HG02623 (cell line): ENCODE results near the gene SCGB2B2.
"Not testable (repeated sequence)": the region's sequence is repeated elsewhere in the genome, so short reads cannot be mapped to it uniquely, and the experiment has no call there.

Experiments used
- ATAC-seq: cut with Tn5 transposase; IDR thresholded peaks from one replicate; pipeline ENCODE4 v1.9.1; 2021; ENCODE audit warnings: moderate library complexity; ENCODE audit not compliant: unreplicated experiment

The SCGB2B2 gene

DNA sequence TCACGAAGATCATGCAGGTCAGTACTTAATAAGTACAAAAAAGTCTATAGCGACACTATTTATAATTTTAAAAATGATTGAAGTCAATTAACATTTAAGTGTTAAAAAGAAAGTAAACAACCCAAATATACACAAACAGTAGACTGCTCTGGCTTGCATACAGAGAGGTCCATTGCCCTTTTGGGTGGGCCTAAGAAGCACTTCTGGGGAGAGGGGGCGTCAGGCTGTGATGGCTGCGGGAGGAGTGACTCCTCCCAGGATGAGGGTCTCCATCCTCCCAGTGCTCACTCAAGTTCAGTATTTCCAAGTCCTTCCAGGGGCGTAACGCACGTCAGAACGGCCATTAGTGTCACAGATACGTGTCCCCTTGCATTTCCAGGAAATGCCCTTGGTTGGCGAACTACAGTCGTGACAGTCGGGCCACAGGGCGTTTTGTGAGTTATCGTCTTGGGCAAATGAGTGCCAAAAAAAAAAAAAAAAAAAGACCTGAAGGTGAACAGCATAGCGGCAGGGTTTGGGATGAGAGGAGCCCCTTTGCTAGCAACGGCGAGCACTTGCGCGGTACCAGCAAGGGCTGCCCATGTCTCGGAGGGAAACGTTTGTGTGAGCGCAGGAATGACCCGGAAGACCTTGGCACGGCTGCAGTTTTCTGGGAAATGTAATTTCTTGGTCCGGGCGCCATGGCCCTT lies at the start of gene SCGB2B2:
Gene SCGB2B2 (minus strand): TSS at position 463 of the 689 bp plus-strand sequence. CDS start 82,596 bp downstream, outside the sequence.
- ATAC-seq = peak; percentile 56

DNA sequence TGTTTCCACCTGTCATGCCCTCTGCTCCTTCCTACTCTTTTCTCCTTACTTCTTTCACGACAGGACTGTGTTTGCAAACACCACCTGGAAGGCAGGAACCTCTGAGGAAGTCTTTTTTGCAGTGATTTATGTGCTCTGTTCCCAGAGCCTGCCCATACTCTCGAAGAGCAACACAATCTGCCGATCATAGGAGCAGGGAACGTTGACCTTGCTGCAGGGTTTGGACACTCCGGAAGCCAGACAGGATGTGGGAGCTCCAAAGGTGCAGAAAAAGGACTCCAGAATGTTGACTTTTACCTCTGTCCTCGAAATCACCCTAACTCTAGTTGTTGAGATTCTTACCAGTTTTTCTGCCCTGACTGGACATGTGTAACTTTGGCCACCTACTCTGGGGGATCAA lies 48.4 kb upstream of the SCGB2B2 start:
- no peak for ATAC-seq

GRCh38 chr19:34722353-34722752 lies 45.4 kb upstream of the SCGB2B2 start:
- ATAC-seq = no peak

- ATAC-seq = no peak
These were observed 38.4 kb upstream of the SCGB2B2 start for GRCh38 chr19:34715357-34715756.

DNA sequence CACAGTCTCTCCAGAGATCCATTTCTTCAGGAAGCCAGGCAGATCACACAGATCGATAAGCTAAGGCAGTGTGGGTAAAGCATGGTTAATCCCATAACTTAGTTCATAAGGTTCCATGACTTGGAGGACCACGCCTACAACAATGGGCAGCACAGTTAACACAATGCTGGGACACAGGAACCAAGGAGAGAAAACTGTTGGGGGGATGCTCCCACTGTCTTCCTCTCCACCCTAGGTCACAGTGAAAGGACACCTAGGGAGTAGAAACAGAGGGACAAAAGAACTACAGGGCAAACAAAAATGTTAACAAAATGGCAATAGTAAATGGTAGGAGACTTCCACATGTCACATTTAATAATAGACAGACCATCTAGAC lies 36.3 kb upstream of the SCGB2B2 start:
- ATAC-seq = no peak

DNA sequence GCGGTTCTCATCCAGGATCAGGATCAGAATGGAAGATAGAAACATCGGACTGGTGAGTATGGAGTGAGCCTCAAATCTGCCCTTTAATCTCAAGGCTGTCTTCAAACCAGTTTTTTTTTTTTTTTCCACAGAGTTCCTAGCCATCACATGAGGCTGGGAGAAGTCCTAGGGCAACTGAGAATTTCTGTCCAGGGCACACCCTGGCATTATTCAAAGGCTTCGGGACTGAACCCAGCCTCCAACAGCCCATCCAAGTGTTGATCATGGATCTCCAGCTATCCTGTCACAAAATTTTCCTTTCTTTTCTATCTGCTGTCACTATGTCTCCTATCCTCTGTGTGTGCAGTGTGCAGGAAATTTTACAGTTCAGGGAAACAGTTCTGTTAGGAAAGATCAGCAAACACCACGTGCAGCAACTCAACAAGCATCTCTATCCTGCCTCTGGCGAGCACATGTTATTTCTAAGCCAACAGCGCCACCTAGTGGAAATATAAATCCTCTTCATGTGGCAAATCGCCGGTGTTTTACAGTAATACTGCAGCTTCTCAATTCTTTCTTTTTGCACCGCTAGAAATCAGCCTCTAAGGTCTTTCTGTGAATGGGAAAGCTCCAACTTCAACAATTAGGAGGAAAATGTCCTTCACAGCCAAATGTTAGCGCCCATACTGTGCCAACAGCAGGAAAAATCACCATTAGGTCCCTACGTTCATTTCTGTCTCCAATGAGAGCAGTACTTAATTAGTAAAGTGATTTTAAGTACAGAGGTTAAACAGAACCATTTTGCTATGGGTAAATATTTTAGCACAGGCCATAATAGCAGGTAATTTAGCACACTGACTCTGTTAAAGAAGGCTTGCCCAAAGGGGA lies 35.7 kb upstream of the SCGB2B2 start:
- no peak for ATAC-seq

GRCh38 chr19:34711890-34712289 lies 34.9 kb upstream of the SCGB2B2 start:
- ATAC-seq = no peak

DNA sequence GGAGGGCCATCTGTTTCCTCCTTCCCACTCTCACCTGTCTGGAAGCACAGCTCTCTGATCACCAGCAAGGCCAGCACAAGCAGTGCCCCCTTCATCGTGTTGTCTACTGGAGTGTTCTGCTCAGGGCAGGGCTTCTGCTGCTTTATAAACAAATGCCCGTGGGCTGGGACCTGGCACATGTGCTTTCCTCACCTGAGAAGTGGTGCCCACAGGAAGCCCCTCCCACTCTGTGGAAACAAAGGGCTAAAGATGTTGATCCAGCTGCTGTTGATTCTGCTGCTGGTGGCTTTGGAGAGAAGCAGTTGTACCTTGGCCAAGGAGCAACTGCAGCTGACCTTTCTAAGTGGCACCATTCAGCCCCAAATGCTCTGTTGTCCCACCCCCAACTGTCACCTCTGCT lies 30.7 kb upstream of the SCGB2B2 start:
- no peak for ATAC-seq

DNA sequence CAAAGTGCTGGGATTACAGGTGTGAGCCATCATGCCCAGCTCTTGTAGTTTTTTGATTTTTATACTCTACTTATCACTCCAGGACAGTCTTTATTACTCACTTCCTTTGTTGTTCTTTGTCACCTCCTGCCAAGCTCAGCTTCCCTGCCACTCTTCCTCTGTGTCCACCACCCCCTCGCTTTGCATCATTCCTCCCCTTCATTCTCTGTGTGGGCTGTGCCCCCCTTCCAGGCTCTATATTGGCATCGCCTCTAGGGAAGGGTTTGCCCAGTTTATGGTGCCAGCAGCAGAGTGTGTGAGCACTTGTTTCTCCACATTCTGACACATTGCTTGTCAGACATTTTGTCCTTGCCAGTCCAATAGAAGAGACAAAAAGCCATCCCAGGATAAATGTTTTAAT lies 15.6 kb upstream of the SCGB2B2 start:
- ATAC-seq = no peak

GRCh38 chr19:34690372-34690771 lies 13.4 kb upstream of the SCGB2B2 start:
- ATAC-seq = no peak

- no peak for ATAC-seq
These were observed 11.6 kb upstream of the SCGB2B2 start for GRCh38 chr19:34688592-34688991.

- ATAC-seq = no peak
These were observed 10.4 kb upstream of the SCGB2B2 start for GRCh38 chr19:34687348-34687747.

- no peak for ATAC-seq
These were observed 9.5 kb upstream of the SCGB2B2 start for GRCh38 chr19:34686455-34686854.

DNA sequence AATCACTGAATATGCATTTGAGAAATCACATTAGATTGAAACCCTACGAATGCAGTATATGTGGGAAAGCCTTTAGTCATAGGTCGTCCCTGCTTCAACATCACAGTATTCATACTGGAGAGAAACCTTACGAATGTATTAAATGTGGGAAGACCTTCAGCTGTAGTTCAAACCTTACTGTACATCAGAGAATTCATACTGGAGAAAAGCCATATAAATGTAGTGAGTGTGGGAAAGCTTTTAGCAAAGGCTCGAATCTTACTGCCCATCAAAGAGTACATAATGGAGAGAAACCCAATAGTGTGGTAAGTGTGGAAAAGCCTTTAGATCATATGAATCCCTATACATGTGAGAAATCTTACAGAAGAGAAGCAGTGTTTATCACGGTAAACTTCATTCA lies 8.3 kb upstream of the SCGB2B2 start:
- ATAC-seq = not testable (repeated sequence)

DNA sequence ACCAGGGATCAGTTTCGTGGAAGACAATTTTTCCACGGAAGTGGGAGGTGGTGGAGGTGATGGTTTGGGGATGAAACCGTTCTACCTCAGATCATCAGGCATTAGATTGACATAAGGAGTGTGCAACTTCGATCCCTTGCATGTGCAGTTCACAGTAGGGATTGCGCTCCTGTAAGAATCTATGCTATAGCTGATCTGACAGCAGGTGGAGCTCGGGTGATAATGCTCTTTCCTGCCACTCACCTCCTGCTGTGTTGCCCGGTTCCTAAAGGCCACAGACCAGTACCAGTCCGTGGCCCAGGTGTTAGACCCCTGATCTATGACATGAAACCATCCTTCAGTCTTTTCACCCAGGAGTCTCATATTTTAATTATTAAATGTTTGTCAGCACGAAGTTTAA lies 4.5 kb upstream of the SCGB2B2 start:
- no peak for ATAC-seq

DNA sequence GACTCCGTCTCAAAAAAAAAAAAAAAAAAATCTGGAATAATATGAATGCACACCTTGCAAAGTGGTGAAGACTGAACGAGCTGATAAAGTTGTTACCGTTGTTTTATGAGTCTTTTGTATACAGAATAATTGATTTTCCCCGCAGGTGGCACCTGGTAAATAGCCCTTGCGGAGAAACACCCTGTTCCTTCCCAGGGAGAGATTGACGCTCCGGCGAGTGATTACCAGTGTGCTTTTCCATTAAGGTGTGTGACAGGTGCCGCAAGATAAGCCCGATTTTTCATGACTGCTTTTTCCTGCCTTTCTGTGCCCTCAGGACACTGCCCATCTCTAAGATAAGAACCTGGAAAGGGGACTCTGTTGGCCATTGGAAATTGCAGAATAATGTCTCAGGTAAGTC lies 1.5 kb upstream of the SCGB2B2 start:
- no peak for ATAC-seq

DNA sequence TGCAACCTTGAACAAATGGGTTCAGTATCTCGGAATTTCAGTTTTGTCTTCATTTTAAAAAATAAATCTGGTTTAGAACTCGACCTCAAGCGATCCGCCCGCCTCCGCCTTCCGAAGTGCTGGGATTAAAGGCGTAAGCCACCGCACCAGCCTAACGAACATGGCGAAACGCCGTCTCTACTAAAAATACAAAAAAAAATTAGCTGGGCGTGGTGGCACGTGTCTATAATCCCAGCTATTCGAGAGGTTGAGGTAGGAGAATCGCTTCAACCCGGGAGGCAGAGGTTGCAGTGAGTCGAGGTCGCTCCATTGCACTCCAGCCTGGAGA lies 1.1 kb upstream of the SCGB2B2 start:
- no peak for ATAC-seq

DNA sequence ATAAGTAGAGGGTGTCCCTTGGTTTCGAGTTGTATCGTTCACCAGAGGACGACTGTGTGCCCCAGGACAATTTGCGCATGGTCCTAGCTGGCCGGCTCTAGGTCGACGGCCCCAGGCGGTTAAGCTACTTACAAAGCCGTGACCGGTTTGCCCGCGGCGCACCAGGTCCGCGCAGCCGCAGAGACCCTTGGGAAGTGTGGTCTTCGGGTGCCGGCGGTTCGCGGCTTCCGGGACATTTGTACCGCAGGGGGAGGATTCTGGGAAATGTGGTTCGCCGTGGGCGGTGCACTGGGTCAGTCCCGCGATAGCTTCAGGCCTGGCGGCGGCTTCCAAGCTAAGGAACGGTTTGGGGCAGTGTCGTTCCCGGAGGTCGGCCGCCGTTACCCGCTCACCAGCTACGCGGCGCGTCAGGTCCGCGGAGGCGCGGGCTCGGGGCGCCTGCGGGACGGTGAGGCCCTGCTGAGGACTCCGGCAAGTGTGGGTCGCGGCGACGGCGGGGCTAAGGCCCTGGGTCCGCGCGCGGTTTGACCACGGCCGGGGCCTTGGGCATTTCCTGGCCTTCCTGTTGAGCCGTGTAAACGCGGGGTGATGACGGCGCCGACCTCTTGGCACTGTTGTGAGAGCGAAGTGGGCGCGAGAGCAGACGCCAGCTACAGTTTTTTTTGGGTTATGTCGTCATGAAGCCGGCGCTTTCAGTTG lies 576 bp upstream of the SCGB2B2 start, which contains the start of gene ZNF302:
Gene ZNF302 (plus strand): TSS at position 293 of the 699 bp plus-strand sequence. CDS start 1,127 bp downstream, outside the sequence.
- ATAC-seq = peak; percentile 85

DNA sequence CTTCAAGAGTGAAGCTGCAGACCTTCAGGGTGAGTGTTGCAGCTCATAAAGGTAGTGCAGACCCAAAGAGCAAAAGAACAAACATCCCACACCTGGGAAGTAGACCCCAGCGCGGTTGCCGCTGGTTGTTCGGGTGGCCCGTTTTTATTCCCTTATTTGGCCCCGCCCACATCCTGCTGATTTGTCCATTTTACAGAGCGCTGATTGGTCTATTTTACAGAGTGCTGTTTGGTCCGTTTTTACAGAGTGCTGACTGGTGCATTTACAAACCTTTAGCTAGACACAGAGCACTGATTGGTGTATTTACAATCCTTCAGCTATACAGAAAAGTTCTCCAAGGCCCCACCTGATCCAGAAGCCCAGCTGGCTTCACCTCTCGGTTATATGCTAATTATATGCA lies 1.0 kb downstream of the SCGB2B2 start:
- no peak for ATAC-seq

- no peak for ATAC-seq
These were observed 1.7 kb downstream of the SCGB2B2 start for GRCh38 chr19:34675250-34675649.

DNA sequence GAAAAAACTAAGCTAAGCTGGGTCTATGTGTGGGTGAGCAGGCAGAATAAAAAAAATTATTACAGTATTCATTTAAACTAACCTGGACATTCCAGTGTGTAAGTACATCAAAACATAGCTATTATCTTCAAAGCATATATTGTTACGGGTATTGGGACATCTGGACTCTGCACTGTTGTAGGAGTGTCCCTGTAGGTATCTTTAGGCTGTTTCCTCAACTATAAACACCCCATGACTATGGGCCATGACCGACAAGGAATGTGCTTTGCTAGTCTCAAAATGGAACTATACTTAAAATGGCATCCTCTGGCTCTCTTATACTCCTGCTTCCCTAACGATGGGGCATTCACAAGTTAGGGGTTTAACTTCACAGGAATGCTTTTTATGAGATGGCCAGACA lies 3.4 kb downstream of the SCGB2B2 start:
- no peak for ATAC-seq

GRCh38 chr19:34671972-34672371 lies 5.0 kb downstream of the SCGB2B2 start:
- ATAC-seq = no peak
